HepG2 (cell line): ENCODE results near the gene CDK2. TPM values are rescaled to one million over a fixed set of nuclear protein-coding genes. Genes with fewer than 3 reads are reported as not detected.
"Not testable (repeated sequence)": the region's sequence is repeated elsewhere in the genome, so short reads cannot be mapped to it uniquely, and the experiment has no call there.

Source experiments
- ATAC-seq: fragments of 200-7000 bp; cut with Tn5 transposase; 3 replicates; pipeline ENCODE4 v1.9.1; 2020; ENCODE audit warnings: mild to moderate bottlenecking, moderate library complexity
- BruUV-seq: library from RNA; stranded (reverse); fragments of 400-500 nt; replicated peaks from 2 replicates; lab custom pipeline; 2021; lab: Mats Ljungman, UMichigan
- CTCF ChIA-PET: fragments of 300-600 bp; formaldehyde crosslinking; extraction: SDS; loops from one replicate; lab custom pipeline; 2021; ENCODE audit warnings: low total read pairs, inconsistent platforms, low intra/inter-chr PET ratio; lab: Yijun Ruan, JAX
- POLR2A ChIA-PET: fragments of 350-600 bp; sonication (Branson Sonifier 250); formaldehyde crosslinking; loops from one replicate; lab custom pipeline; 2020; ENCODE audit warnings: antibody characterized with exemption, inconsistent platforms; lab: Yijun Ruan, JAX
- DNase-seq: peaks from one replicate; pipeline ENCODE4 v3.0.0-alpha.2; 2015; ENCODE audit warnings: low spot score
- FAIRE-seq: peaks from 3 replicates; lab custom pipeline; 2011; peaks lifted over from hg19 to GRCh38; lab: Jason Lieb, UNC
- H2AFZ ChIP-seq: one replicate; pipeline ENCODE4 v1.6.1; 2011; ENCODE audit warnings: low read length, inconsistent platforms
- H3K27ac ChIP-seq: fragments of 300-600 bp; 3 replicates; pipeline ENCODE4 v1.8.0; 2011; ENCODE audit warnings: mixed run types, mild to moderate bottlenecking, mixed read lengths, low read length, inconsistent platforms; ENCODE audit not compliant: insufficient read depth; ENCODE audit errors: extremely low read length
- H3K27me3 ChIP-seq, 2 experiments: fragments of 200-600 bp in 1 of 2; 2 replicates in 1 of 2; 3 replicates in 1 of 2; pipeline versions ENCODE4 v1.6.0 to v1.8.0; 2011; ENCODE audit warnings: low read length in 2 of 2, mild to moderate bottlenecking in 2 of 2, moderate library complexity in 2 of 2, inconsistent platforms in 1 of 2; ENCODE audit not compliant: insufficient read depth in 2 of 2, control insufficient read depth in 1 of 2
- H3K36me3 ChIP-seq, 2 experiments: fragments of 200-600 bp in 1 of 2; replicated peaks in 1 of 2; 2 replicates in 1 of 2; 3 replicates in 1 of 2; pipeline versions ENCODE4 v1.5.1 to v1.8.0; 2011; ENCODE audit warnings: low read length in 2 of 2, inconsistent platforms in 1 of 2; ENCODE audit not compliant: insufficient read depth in 2 of 2, control insufficient read depth in 1 of 2
- H3K4me1 ChIP-seq: 2 replicates; pipeline ENCODE4 v1.5.1; 2012; ENCODE audit warnings: low read length, inconsistent platforms; ENCODE audit not compliant: insufficient read depth
- H3K4me2 ChIP-seq: 2 replicates; pipeline ENCODE4 v1.6.0; 2011; ENCODE audit warnings: low read depth, low read length, inconsistent platforms
- H3K4me3 ChIP-seq, 3 experiments: fragments of 200-600 bp in 1 of 3; sonication (generic), shearing (Covaris generic) in 1 of 3; replicated peaks in 1 of 3; 2 replicates each; pipeline ENCODE4 v1.5.1; 2011 to 2016; ENCODE audit warnings: low read length in 3 of 3, inconsistent platforms in 2 of 3, low read depth in 2 of 3, mild to moderate bottlenecking in 2 of 3, control low read depth in 1 of 3, mixed read lengths in 1 of 3; ENCODE audit not compliant: insufficient read depth in 1 of 3
- H3K79me2 ChIP-seq: one replicate; pipeline ENCODE4 v1.6.1; 2011; ENCODE audit warnings: low read length, inconsistent platforms; ENCODE audit not compliant: insufficient read depth
- H3K9ac ChIP-seq: 2 replicates; pipeline ENCODE4 v1.6.0; 2011; ENCODE audit warnings: mild to moderate bottlenecking, low read depth, low read length, inconsistent platforms; ENCODE audit not compliant: insufficient read depth
- H3K9me3 ChIP-seq: 2 replicates; pipeline ENCODE4 v1.5.1; 2012; ENCODE audit warnings: mild to moderate bottlenecking, low read length
- H4K20me1 ChIP-seq: 2 replicates; pipeline ENCODE4 v1.6.0; 2011; ENCODE audit warnings: inconsistent platforms, mild to moderate bottlenecking, low read length, moderate library complexity; ENCODE audit not compliant: insufficient read depth
- ATF2 ChIP-seq: sonication (generic); formaldehyde crosslinking; IDR thresholded peaks from 2 replicates; pipeline ENCODE4 v1.4.0; 2020; ENCODE audit warnings: missing genetic modification reagents
- DMAP1 ChIP-seq: IDR thresholded peaks from 2 replicates; pipeline ENCODE4 v1.6.1; 2016
- DMTF1 ChIP-seq: sonication (generic); formaldehyde crosslinking; IDR thresholded peaks from 2 replicates; pipeline ENCODE4 v1.4.0; 2020; ENCODE audit warnings: mild to moderate bottlenecking, missing genetic modification reagents
- FOSL2 ChIP-seq: sonication (generic); formaldehyde crosslinking; IDR thresholded peaks from 2 replicates; pipeline ENCODE4 v1.4.0; 2020; ENCODE audit warnings: missing genetic modification reagents
- HCFC1 ChIP-seq: fragments of 150-350 bp; IDR thresholded peaks from 2 replicates; pipeline ENCODE4 v1.6.1; 2014; ENCODE audit warnings: low read depth, low read length
- HES4 ChIP-seq: sonication (generic); formaldehyde crosslinking; IDR thresholded peaks from 2 replicates; pipeline ENCODE4 v1.9.0; 2021; ENCODE audit warnings: mild to moderate bottlenecking, missing genetic modification reagents, borderline replicate concordance
- HNF4A ChIP-seq: sonication (generic); formaldehyde crosslinking; IDR thresholded peaks from 2 replicates; pipeline ENCODE4 v1.4.0; 2020; ENCODE audit warnings: missing genetic modification reagents
- NFKB2 ChIP-seq: sonication (generic); formaldehyde crosslinking; IDR thresholded peaks from 2 replicates; pipeline ENCODE4 v1.4.0; 2020; ENCODE audit warnings: missing genetic modification reagents, borderline replicate concordance
- SAP130 ChIP-seq: IDR thresholded peaks from 2 replicates; pipeline ENCODE4 v1.6.1; 2016; ENCODE audit warnings: low read depth
- SOX13 ChIP-seq, 3 experiments: fragments of 450-650 bp in 1 of 3; sonication (generic) in 1 of 3; formaldehyde crosslinking in 1 of 3; IDR thresholded peaks in 2 of 3; conservative IDR thresholded peaks in 1 of 3; 2 replicates each; pipeline versions ENCODE4 v1.5.0 to v1.6.1; 2016 to 2020; ENCODE audit warnings: antibody characterized with exemption in 1 of 3, mild to moderate bottlenecking in 1 of 3, missing compliant biosample characterization in 1 of 3, missing genetic modification reagents in 1 of 3, moderate library complexity in 1 of 3
- ZNF232 ChIP-seq: sonication (generic); formaldehyde crosslinking; IDR thresholded peaks from 2 replicates; pipeline ENCODE4 v1.4.0; 2020; ENCODE audit warnings: missing genetic modification reagents, borderline replicate concordance
- ZNF770 ChIP-seq: sonication (generic); formaldehyde crosslinking; IDR thresholded peaks from 2 replicates; pipeline ENCODE4 v1.5.0; 2020; ENCODE audit warnings: mild to moderate bottlenecking, missing genetic modification reagents
- WGBS: methylation state at CpG from one replicate; pipeline ENCODE4 v1.1.6; 2017; ENCODE audit warnings: low lambda C conversion rate; 5-methylcytosine and 5-hydroxymethylcytosine counted together
- in situ Hi-C: cut with HindIII; loops from 2 replicates; pipeline ENCODE4 v1.10.0; 2017; ENCODE audit warnings: low pct_unique_long_range_greater_than_20kb; ENCODE audit not compliant: extremely low pct_ligation_motif_present
- intact Hi-C: fragments of 100-400 bp; cut with micrococcal nuclease; formaldehyde crosslinking; loops from one replicate; pipeline ENCODE4 v1.10.0; 2022; ENCODE audit not compliant: unreplicated experiment
- polyA plus RNA-seq, 8 experiments: library from polyadenylated mRNA; depleted of rRNA in 3 of 8; stranded (reverse) in 7 of 8; unstranded in 1 of 8; fragments of >200 nt; fragmentation: Illumina TruSeq in 4 of 8; extraction: Trizol in 4 of 8; gene quantifications; 2 replicates each; pipeline versions ENCODE4 v1.2.1 to v1.2.3, GENCODE V29; 2011 to 2016; ENCODE audit warnings: low read depth in 4 of 8, missing spikeins in 1 of 8, mixed read lengths in 1 of 8; ENCODE audit not compliant: insufficient read depth in 1 of 8
- total RNA-seq, 5 experiments: library from RNA; depleted of rRNA; stranded (reverse); fragments of >200 nt; fragmentation: Illumina TruSeq; extraction: Trizol; gene quantifications; 2 replicates each; pipeline ENCODE4 v1.2.3, GENCODE V29; 2016; ENCODE audit warnings: low read depth in 1 of 5

CDK2 gene
- total and polyA plus RNA-seq, 2 of the 13 experiments (the other 11 are each of a cell fraction or from before 2014, with no cell fraction given): 47.5 to 52.6 TPM

GRCh38 chr12:55919032-55919431, 47.6 kb upstream of the CDK2 start:
- FAIRE-seq, H3K9ac ChIP-seq, H2AFZ ChIP-seq, BruUV-seq, H3K4me2 ChIP-seq, in situ Hi-C loops, H3K27ac ChIP-seq, CTCF ChIA-PET, H3K27me3 ChIP-seq, H3K4me3 ChIP-seq, H3K9me3 ChIP-seq, intact Hi-C loops: not testable (repeated sequence)
- peaks cover 10% of the 10 kb centered on the region; the same call in 1 of the 2 replicates for H4K20me1 ChIP-seq
- POLR2A ChIA-PET: interaction anchor here (0.6 to 0.8 kb wide), 2 partner anchors 9 to 89 kb away, joined by 3 to 4 read pairs; partner anchors contain the start of genes DNAJC14 and PYM1
- peaks cover 77% of the 10 kb centered on the region for H3K79me2 ChIP-seq
- peaks cover 48% of the 10 kb centered on the region for H3K4me1 ChIP-seq
- WGBS: 86% methylated on average over 3 of the region's 3 CpGs
- peak; percentile 64; the same call in 2 of the 3 replicates for ATAC-seq
- TF ChIP-seq FOSL2 (peak; percentile 63), ZNF770 (CRISPR knock-in tag) (peak; percentile 68)
- DNase-seq: peak; percentile 40
- peaks cover 0 to 29% of the 10 kb centered on the region in 2 experiments; a peak in 4 of 5 replicates for H3K36me3 ChIP-seq

- no TSS peak for BruUV-seq
- H3K4me3 ChIP-seq: no peak overlapping the region
- ATAC-seq (no peak), DNase-seq (no peak), FAIRE-seq (no peak)
- CTCF ChIA-PET: no interaction called here
- H3K79me2 ChIP-seq: peaks cover 83% of the 10 kb centered on the region
- H3K4me1 ChIP-seq: peaks cover 55% of the 10 kb centered on the region
- in situ Hi-C loops (no loop called here), intact Hi-C loops (no loop called here)
- no peaks in the 10 kb centered on the region; a peak in 1 of 5 replicates for H3K27me3 ChIP-seq
- H3K9me3 ChIP-seq: no peaks in the 10 kb centered on the region
- no peak overlapping the region for H3K27ac ChIP-seq
- H4K20me1 ChIP-seq: peaks cover 15% of the 10 kb centered on the region
- WGBS: 91% methylated on average over 3 of the region's 3 CpGs
- H3K9ac ChIP-seq: no peak overlapping the region
- H3K36me3 ChIP-seq: peaks cover 0 to 14% of the 10 kb centered on the region in 2 experiments; a peak in 3 of 5 replicates
- H3K4me2 ChIP-seq: 0 out of 2 replicates have a peak overlapping the region, but pooled peaks have one; percentile 15
- no peak overlapping the region for H2AFZ ChIP-seq
- POLR2A ChIA-PET: interaction anchor here (0.6 to 1.4 kb wide), 2 partner anchors 15 to 104 kb away, joined by 3 to 4 read pairs; partner anchors contain the start of genes ORMDL2 and SARNP
- TF ChIP-seq HCFC1 (no peak), ZNF232 (CRISPR knock-in tag) (no peak), NFKB2 (no peak), HNF4A (no peak), HES4 (CRISPR knock-in tag) (no peak), ATF2 (no peak), DMTF1 (CRISPR knock-in tag) (no peak), DMAP1 (CRISPR knock-in tag) (no peak), SAP130 (no peak), SOX13 (IDR thresholded peaks at IDR 0.05) (no peak), SOX13 (CRISPR knock-in tag; conservative IDR thresholded peaks at IDR 0.05 in 1 of 2, IDR thresholded peaks at IDR 0.05 in 1 of 2) (no peak)
These were observed 44.5 kb upstream of the CDK2 start for GRCh38 chr12:55922126-55922525.
